H9 (cell line): ENCODE results near the gene SIT1. TPM values are rescaled to one million over a fixed set of nuclear protein-coding genes. Genes with fewer than 3 reads are reported as not detected.

Experiments
- DNase-seq: peaks from one replicate; pipeline ENCODE4 v3.0.0-alpha.2; 2017
- H2AFZ ChIP-seq: one replicate; pipeline ENCODE4 v1.6.1; 2013; ENCODE audit warnings: mild to moderate bottlenecking, low read length, control low read depth, moderate library complexity
- H2AK5ac ChIP-seq: 2 replicates; pipeline ENCODE4 v1.6.1; 2013; ENCODE audit warnings: low read length, control low read depth, mixed read lengths; ENCODE audit not compliant: insufficient read length
- H2BK120ac ChIP-seq: one replicate; pipeline ENCODE4 v1.6.1; 2013; ENCODE audit warnings: low read depth, mild to moderate bottlenecking, low read length, control low read depth, inconsistent platforms; ENCODE audit not compliant: poor library complexity, severe bottlenecking
- H2BK12ac ChIP-seq: 2 replicates; pipeline ENCODE4 v1.6.1; 2013; ENCODE audit warnings: low read length, control low read depth, mixed read lengths, low read depth; ENCODE audit not compliant: insufficient read length
- H2BK15ac ChIP-seq: 2 replicates; pipeline ENCODE4 v1.6.1; 2013; ENCODE audit warnings: low read depth, low read length, control low read depth
- H2BK20ac ChIP-seq: one replicate; pipeline ENCODE4 v1.6.1; 2013; ENCODE audit warnings: low read depth, mild to moderate bottlenecking, low read length, control low read depth, inconsistent platforms; ENCODE audit not compliant: poor library complexity, severe bottlenecking
- H2BK5ac ChIP-seq: 2 replicates; pipeline ENCODE4 v1.6.1; 2013; ENCODE audit warnings: low read length, control low read depth, mixed read lengths; ENCODE audit not compliant: insufficient read length
- H3K14ac ChIP-seq: 2 replicates; pipeline ENCODE4 v1.6.1; 2013; ENCODE audit warnings: low read length, control low read depth; ENCODE audit not compliant: insufficient read depth
- H3K18ac ChIP-seq: 2 replicates; pipeline ENCODE4 v1.6.1; 2013; ENCODE audit warnings: low read depth, mild to moderate bottlenecking, mixed read lengths, low read length, control low read depth; ENCODE audit not compliant: insufficient read length
- H3K23ac ChIP-seq: 2 replicates; pipeline ENCODE4 v1.6.1; 2013; ENCODE audit warnings: low read length, control low read depth, mixed read lengths, low read depth; ENCODE audit not compliant: insufficient read length
- H3K23me2 ChIP-seq: 2 replicates; pipeline ENCODE4 v1.6.1; 2013; ENCODE audit warnings: low read depth, mild to moderate bottlenecking, mixed read lengths, low read length, control low read depth; ENCODE audit not compliant: insufficient read length, poor library complexity, severe bottlenecking
- H3K27ac ChIP-seq: 2 replicates; pipeline ENCODE4 v1.5.1; 2013; ENCODE audit warnings: low read length, control low read depth, mixed read lengths, low read depth; ENCODE audit not compliant: insufficient read length
- H3K27me3 ChIP-seq: 2 replicates; pipeline ENCODE4 v1.6.1; 2013; ENCODE audit warnings: low read length, control low read depth, inconsistent platforms; ENCODE audit not compliant: insufficient read depth
- H3K4ac ChIP-seq: 2 replicates; pipeline ENCODE4 v1.6.1; 2013; ENCODE audit warnings: low read depth, mild to moderate bottlenecking, control low read depth, inconsistent platforms, low read length, moderate library complexity
- H3K4me1 ChIP-seq: 2 replicates; pipeline ENCODE4 v1.6.1; 2013; ENCODE audit warnings: low read length, control low read depth, inconsistent platforms; ENCODE audit not compliant: insufficient read depth
- H3K4me2 ChIP-seq: 2 replicates; pipeline ENCODE4 v1.6.1; 2013; ENCODE audit warnings: low read length, control low read depth, mixed read lengths; ENCODE audit not compliant: insufficient read length, insufficient read depth
- H3K56ac ChIP-seq: 2 replicates; pipeline ENCODE4 v1.6.1; 2013; ENCODE audit warnings: low read depth, mild to moderate bottlenecking, mixed read lengths, low read length, control low read depth; ENCODE audit not compliant: insufficient read length
- H3K79me1 ChIP-seq: 2 replicates; pipeline ENCODE4 v1.6.1; 2013; ENCODE audit warnings: low read depth, mild to moderate bottlenecking, moderate library complexity, low read length, control low read depth, inconsistent platforms; ENCODE audit not compliant: insufficient read depth, poor library complexity, severe bottlenecking
- H3K79me2 ChIP-seq: 2 replicates; pipeline ENCODE4 v1.6.1; 2013; ENCODE audit warnings: low read length, control low read depth, inconsistent platforms; ENCODE audit not compliant: insufficient read depth
- H3K9ac ChIP-seq: 2 replicates; pipeline ENCODE4 v1.6.1; 2013; ENCODE audit warnings: low read length, control low read depth, mixed read lengths; ENCODE audit not compliant: insufficient read length; ENCODE audit errors: extremely low read depth
- H3K9me3 ChIP-seq: one replicate; pipeline ENCODE4 v1.6.1; 2013; ENCODE audit warnings: low read depth, low read length, inconsistent platforms; ENCODE audit not compliant: control insufficient read depth
- H3T11ph ChIP-seq: one replicate; pipeline ENCODE4 v1.6.1; 2013; ENCODE audit warnings: mild to moderate bottlenecking, low read length, control low read depth, inconsistent platforms
- H4K20me1 ChIP-seq: one replicate; pipeline ENCODE4 v1.6.1; 2013; ENCODE audit not compliant: control insufficient read depth, insufficient read length, insufficient read depth
- H4K5ac ChIP-seq: 2 replicates; pipeline ENCODE4 v1.6.1; 2013; ENCODE audit warnings: low read depth, mild to moderate bottlenecking, mixed read lengths, low read length, control low read depth; ENCODE audit not compliant: insufficient read length
- H4K8ac ChIP-seq: replicated peaks from 2 replicates; pipeline ENCODE4 v1.6.1; 2013; ENCODE audit warnings: low read length, control low read depth, mixed read lengths, low read depth; ENCODE audit not compliant: insufficient read length
- H4K91ac ChIP-seq: 2 replicates; pipeline ENCODE4 v1.6.1; 2013; ENCODE audit warnings: low read depth, mild to moderate bottlenecking, moderate library complexity, mixed read lengths, low read length, control low read depth; ENCODE audit not compliant: insufficient read length
- H3K27ac Mint-ChIP-seq, 3 experiments: 2 replicates in 2 of 3; 3 replicates in 1 of 3; pipeline ENCODE4 v1.8.0; 2020 to 2021; ENCODE audit warnings: mixed read lengths in 3 of 3, mild to moderate bottlenecking in 1 of 3, moderate library complexity in 1 of 3
- H3K27me3 Mint-ChIP-seq: 2 replicates; pipeline ENCODE4 v1.8.0; 2021; ENCODE audit warnings: low read depth, mild to moderate bottlenecking, moderate library complexity, mixed read lengths
- H3K36me3 Mint-ChIP-seq, 3 experiments: 2 replicates in 2 of 3; 3 replicates in 1 of 3; pipeline ENCODE4 v1.8.0; 2020 to 2021; ENCODE audit warnings: low read depth in 3 of 3, mixed read lengths in 3 of 3; ENCODE audit not compliant: insufficient read depth in 1 of 3
- H3K4me1 Mint-ChIP-seq, 2 experiments: 2 replicates each; pipeline ENCODE4 v1.8.0; 2020; ENCODE audit warnings: mixed read lengths in 2 of 2
- H3K4me3 Mint-ChIP-seq, 2 experiments: 2 replicates in 1 of 2; 3 replicates in 1 of 2; pipeline ENCODE4 v1.8.0; 2020 to 2021; ENCODE audit warnings: mild to moderate bottlenecking in 2 of 2, mixed read lengths in 2 of 2, moderate library complexity in 1 of 2
- H3K9me3 Mint-ChIP-seq, 2 experiments: 2 replicates in 1 of 2; 3 replicates in 1 of 2; pipeline ENCODE4 v1.8.0; 2020; ENCODE audit warnings: mild to moderate bottlenecking in 2 of 2, mixed read lengths in 2 of 2, moderate library complexity in 1 of 2
- CTCF ChIP-seq: fragments of 200-600 bp; sonication (generic); conservative IDR thresholded peaks from 3 replicates; pipeline ENCODE4 v1.8.0; 2021; ENCODE audit warnings: antibody characterized with exemption, mild to moderate bottlenecking
- WGBS: extraction: QIAGEN DNeasy Blood & Tissue Kit; methylation state at CpG from one replicate; pipeline ENCODE4 v1.1.7; 2013; ENCODE audit warnings: missing lambda C conversion rate, low lambda C conversion rate, mixed read lengths; ENCODE audit not compliant: insufficient read length; ENCODE audit errors: extremely low coverage; 5-methylcytosine and 5-hydroxymethylcytosine counted together
- total RNA-seq: library from RNA; stranded (reverse); gene quantifications from 2 replicates; pipeline ENCODE4 v1.2.1, GENCODE V29; 2021

The SIT1 gene
- total RNA-seq, 1 experiment from 2014 or later, result 1.6 TPM

- no peak overlapping the region for H3K27ac ChIP-seq
- H2BK12ac ChIP-seq, result no peak overlapping the region
- no peak overlapping the region for H4K5ac ChIP-seq
- Mint-ChIP-seq H3K36me3 (no peaks in the 10 kb centered on the region), H3K9me3 (no peaks in the 10 kb centered on the region; a peak in 1 of 5 replicates), H3K27me3 (peaks cover 42% of the 10 kb centered on the region), H3K27ac (no peak overlapping the region), H3K4me3 (peak overlapping the region; percentile 76 to 79), H3K4me1 (peaks cover 15 to 18% of the 10 kb centered on the region in 2 experiments)
- no peak overlapping the region for H3K9ac ChIP-seq
- no peaks in the 10 kb centered on the region for H3K79me2 ChIP-seq
- H4K20me1 ChIP-seq, result no peaks in the 10 kb centered on the region
- H3K23ac ChIP-seq, result no peak overlapping the region
- no CpG with 5 or more reads among the region's 8 CpGs for WGBS
- no peak overlapping the region for H3K18ac ChIP-seq
- peak overlapping the region; percentile 69 for H2AFZ ChIP-seq
- no peaks in the 10 kb centered on the region for H3K9me3 ChIP-seq
- no peak overlapping the region for H3T11ph ChIP-seq
- no peak overlapping the region for H2BK5ac ChIP-seq
- H3K4ac ChIP-seq, result no peak overlapping the region
- peak overlapping the region; percentile 77 for H3K4me2 ChIP-seq
- peaks cover 4% of the 10 kb centered on the region; the same call in 1 of the 2 replicates for H3K27me3 ChIP-seq
- no peak for DNase-seq
- H2BK120ac ChIP-seq, result no peak overlapping the region
- no peak overlapping the region for H2AK5ac ChIP-seq
- no peak overlapping the region for H2BK15ac ChIP-seq
- peaks cover 13% of the 10 kb centered on the region for H3K23me2 ChIP-seq
- no peak overlapping the region for H3K56ac ChIP-seq
- no peak overlapping the region for H4K91ac ChIP-seq
- H2BK20ac ChIP-seq, result no peak overlapping the region
- no peaks in the 10 kb centered on the region; the same call in 1 of the 2 replicates for H3K4me1 ChIP-seq
- TF ChIP-seq CTCF, result no peak
- no peaks in the 10 kb centered on the region for H3K79me1 ChIP-seq
- H3K14ac ChIP-seq, result no peak overlapping the region
- peak overlapping the region; percentile 50 for H4K8ac ChIP-seq
These were observed 33.2 kb downstream of the SIT1 start for GRCh38 chr9:35617548-35617947.
